ENCODE measurements around the gene CELF1. TPM values are rescaled to one million over a fixed set of nuclear protein-coding genes. Genes with fewer than 3 reads are reported as not detected.

Gene CELF1
- total and polyA plus RNA-seq, 2 experiments from 2014 or later = 59.1 to 84.6 TPM

DNA sequence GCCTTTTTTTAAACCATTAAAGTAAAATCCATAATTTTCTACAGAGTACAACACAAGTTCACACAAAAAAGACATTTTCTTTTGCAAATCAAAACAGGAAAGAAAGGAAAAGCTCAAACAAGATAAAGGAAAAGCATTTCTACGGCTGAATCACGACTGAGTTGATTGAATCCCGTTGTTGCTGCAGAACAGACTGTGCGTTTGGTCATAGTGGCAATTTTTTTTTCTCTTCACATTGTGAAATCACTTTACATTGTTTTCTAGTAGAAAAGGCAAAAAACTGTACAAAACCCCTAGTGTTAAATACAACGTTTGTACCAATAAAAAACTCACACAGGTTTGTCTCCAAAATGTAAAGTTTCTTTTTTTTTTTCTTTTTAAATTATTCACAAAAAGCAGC, 86.7 kb downstream of the CELF1 start:
- TF ChIP-seq EZH2phosphoT487 (IDR thresholded peaks at IDR 0.05; ENCODE audit: low read depth, severe bottlenecking, unreplicated experiment) (no peak), EZH2 (IDR thresholded peaks at IDR 0.05; ENCODE audit: borderline replicate concordance) (no peak)
- TF ChIP-seq, protein P1, sequence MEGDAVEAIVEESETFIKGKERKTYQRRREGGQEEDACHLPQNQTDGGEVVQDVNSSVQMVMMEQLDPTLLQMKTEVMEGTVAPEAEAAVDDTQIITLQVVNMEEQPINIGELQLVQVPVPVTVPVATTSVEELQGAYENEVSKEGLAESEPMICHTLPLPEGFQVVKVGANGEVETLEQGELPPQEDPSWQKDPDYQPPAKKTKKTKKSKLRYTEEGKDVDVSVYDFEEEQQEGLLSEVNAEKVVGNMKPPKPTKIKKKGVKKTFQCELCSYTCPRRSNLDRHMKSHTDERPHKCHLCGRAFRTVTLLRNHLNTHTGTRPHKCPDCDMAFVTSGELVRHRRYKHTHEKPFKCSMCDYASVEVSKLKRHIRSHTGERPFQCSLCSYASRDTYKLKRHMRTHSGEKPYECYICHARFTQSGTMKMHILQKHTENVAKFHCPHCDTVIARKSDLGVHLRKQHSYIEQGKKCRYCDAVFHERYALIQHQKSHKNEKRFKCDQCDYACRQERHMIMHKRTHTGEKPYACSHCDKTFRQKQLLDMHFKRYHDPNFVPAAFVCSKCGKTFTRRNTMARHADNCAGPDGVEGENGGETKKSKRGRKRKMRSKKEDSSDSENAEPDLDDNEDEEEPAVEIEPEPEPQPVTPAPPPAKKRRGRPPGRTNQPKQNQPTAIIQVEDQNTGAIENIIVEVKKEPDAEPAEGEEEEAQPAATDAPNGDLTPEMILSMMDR (IDR thresholded peaks at IDR 0.05; ENCODE audit: poor library complexity) = no peak
- no peaks in the 10 kb centered on the region for H3K4me1 ChIP-seq (ENCODE audit: insufficient read depth)
- 78% methylated on average over 5 of the region's 5 CpGs for WGBS (ENCODE audit: low lambda C conversion rate, missing lambda C conversion rate)
- H3K27me3 ChIP-seq = no peaks in the 10 kb centered on the region
- H3K36me3 ChIP-seq (replicated peaks; ENCODE audit: insufficient read depth, low read depth) = no peaks in the 10 kb centered on the region
- peaks cover 22% of the 10 kb centered on the region for H3K79me2 ChIP-seq
- no peak overlapping the region for H2AFZ ChIP-seq
- H3K27ac ChIP-seq = peak overlapping the region; percentile 20
- DNase-seq (ENCODE audit: low spot score) = no peak
- H3K4me2 ChIP-seq = no peak overlapping the region
- peaks cover 4% of the 10 kb centered on the region for H4K20me1 ChIP-seq (ENCODE audit: insufficient read depth, poor library complexity, severe bottlenecking)
- no peak overlapping the region for H3K4me3 ChIP-seq
- H3K9me3 ChIP-seq (ENCODE audit: low read depth) = no peaks in the 10 kb centered on the region
- H3K9me2 ChIP-seq (replicated peaks; ENCODE audit: insufficient read depth) = no peaks in the 10 kb centered on the region

DNA sequence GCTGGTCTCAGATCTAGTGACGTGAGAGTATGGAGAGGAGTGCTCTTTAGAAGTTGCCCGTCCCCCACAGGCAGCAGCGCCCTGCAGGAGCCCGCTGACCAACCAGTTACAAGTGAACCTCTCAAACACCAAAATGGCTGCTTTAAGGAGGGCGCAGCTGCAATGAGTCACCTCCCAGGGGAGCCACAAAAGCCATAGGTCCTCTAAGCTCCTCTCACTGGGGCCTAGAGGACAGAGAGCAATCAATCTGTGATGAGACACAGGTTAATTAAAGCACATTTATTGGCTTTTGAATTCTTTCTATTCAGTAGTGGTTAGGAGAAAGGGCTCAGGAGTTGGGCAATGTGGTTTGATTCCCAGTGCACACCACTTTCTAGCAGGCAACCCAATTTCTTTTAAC, 88.4 kb downstream of the CELF1 start:
- Histone ChIP-seq H3K4me2 (no peak overlapping the region), H4K20me1 (ENCODE audit: insufficient read depth, poor library complexity, severe bottlenecking) (peaks cover 4% of the 10 kb centered on the region)

DNA sequence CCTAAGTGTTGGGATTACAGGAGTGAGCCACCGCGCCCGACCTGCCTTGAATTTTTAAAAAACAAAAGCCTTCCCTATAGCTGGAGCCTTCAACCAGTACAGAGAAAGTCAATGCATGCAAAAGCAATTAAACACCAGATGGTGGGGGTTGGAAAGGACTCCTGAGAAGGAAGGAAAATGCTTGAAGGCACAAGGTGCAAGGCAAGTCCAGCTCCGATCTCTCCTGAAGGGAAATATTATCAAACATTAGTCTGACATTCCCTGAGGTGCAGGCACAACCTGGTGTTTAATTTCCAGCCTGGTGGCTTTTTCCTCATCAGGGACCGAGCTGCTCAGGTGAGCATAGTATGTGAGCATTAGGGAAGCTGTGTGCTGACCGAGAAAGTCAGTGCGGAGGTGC, 91.1 kb downstream of the CELF1 start:
- Histone ChIP-seq H3K9me3 (ENCODE audit: low read depth) (no peaks in the 10 kb centered on the region), H4K20me1 (ENCODE audit: insufficient read depth, poor library complexity, severe bottlenecking) (no peaks in the 10 kb centered on the region), H2AFZ (no peak overlapping the region), H3K9me2 (replicated peaks; ENCODE audit: insufficient read depth) (no peaks in the 10 kb centered on the region), H3K4me3 (no peak overlapping the region), H3K36me3 (replicated peaks; ENCODE audit: insufficient read depth, low read depth) (no peaks in the 10 kb centered on the region), H3K27ac (no peak overlapping the region), H3K79me2 (peaks cover 8% of the 10 kb centered on the region), H3K4me2 (no peak overlapping the region), H3K4me1 (ENCODE audit: insufficient read depth) (no peaks in the 10 kb centered on the region), H3K27me3 (no peaks in the 10 kb centered on the region)
- TF ChIP-seq EZH2 (IDR thresholded peaks at IDR 0.05; ENCODE audit: borderline replicate concordance) (no peak), EZH2phosphoT487 (IDR thresholded peaks at IDR 0.05; ENCODE audit: low read depth, severe bottlenecking, unreplicated experiment) (no peak)
- TF ChIP-seq, protein P1 (IDR thresholded peaks at IDR 0.05; ENCODE audit: poor library complexity) = no peak
- WGBS (ENCODE audit: low lambda C conversion rate, missing lambda C conversion rate) = 96% methylated on average over 7 of the region's 7 CpGs
- DNase-seq (ENCODE audit: low spot score) = no peak

More for the DNA sequence above, 88.4 kb downstream of the CELF1 start:
- WGBS (ENCODE audit: low lambda C conversion rate, missing lambda C conversion rate) = 95% methylated on average over 5 of the region's 5 CpGs
- H3K36me3 ChIP-seq (replicated peaks; ENCODE audit: insufficient read depth, low read depth) = no peaks in the 10 kb centered on the region
- no peak overlapping the region for H3K4me3 ChIP-seq
- H3K27ac ChIP-seq = no peak overlapping the region
- no peak for TF ChIP-seq EZH2 (IDR thresholded peaks at IDR 0.05; ENCODE audit: borderline replicate concordance)
- TF ChIP-seq, protein P1 (IDR thresholded peaks at IDR 0.05; ENCODE audit: poor library complexity) = no peak
- no peak for TF ChIP-seq EZH2phosphoT487 (IDR thresholded peaks at IDR 0.05; ENCODE audit: low read depth, severe bottlenecking, unreplicated experiment)
- peaks cover 20% of the 10 kb centered on the region for H3K79me2 ChIP-seq
- H3K27me3 ChIP-seq = no peaks in the 10 kb centered on the region
- DNase-seq (ENCODE audit: low spot score) = no peak
- no peaks in the 10 kb centered on the region for H3K9me2 ChIP-seq (replicated peaks; ENCODE audit: insufficient read depth)
- H2AFZ ChIP-seq = no peak overlapping the region
- H3K9me3 ChIP-seq (ENCODE audit: low read depth) = no peaks in the 10 kb centered on the region
- H3K4me1 ChIP-seq (ENCODE audit: insufficient read depth) = no peaks in the 10 kb centered on the region

Data from hepatocyte (in vitro differentiated cells).